Measurements from ENCODE around the gene PRKAG3.

GRCh38 chr2:218857371-218858137 is 26.0 kb upstream of the PRKAG3 start:
- no peak for TF ChIP-seq CTCF (IDR thresholded peaks at IDR 0.05; ENCODE audit: extremely low read depth in 1 of 2, insufficient read depth in 1 of 2, low read depth in 1 of 2, low read length in 2 of 2)
- TF ChIP-seq POLR2AphosphoS5 (IDR thresholded peaks at IDR 0.05; ENCODE audit: insufficient read depth, low read depth, low read length) = no peak
- TF ChIP-seq POLR2A (IDR thresholded peaks at IDR 0.05; ENCODE audit: low read depth, low read length) = no peak
- TF ChIP-seq EZH2 (IDR thresholded peaks at IDR 0.05; ENCODE audit: borderline replicate concordance, low read depth, low read length, severe bottlenecking) = no peak

Data from endothelial cell of umbilical vein (primary cell).